Mesothelial cell of epicardium (in vitro differentiated cells): ENCODE data around the gene FKTN. TPM values are rescaled to one million over a fixed set of nuclear protein-coding genes. Genes with fewer than 3 reads are reported as not detected.
"Not testable (repeated sequence)": the region's sequence is repeated elsewhere in the genome, so short reads cannot be mapped to it uniquely, and the experiment has no call there.

Experiments used
- DNase-seq, 2 experiments: peaks; one replicate each; pipeline ENCODE4 v3.0.0; 2021; ENCODE audit warnings: low spot score in 2 of 2; ENCODE audit not compliant: unreplicated experiment in 2 of 2
- H3K27ac Mint-ChIP-seq: 2 replicates; pipeline ENCODE4 v1.8.0; 2021; ENCODE audit warnings: mixed read lengths
- H3K27me3 Mint-ChIP-seq: 2 replicates; pipeline ENCODE4 v1.8.0; 2021; ENCODE audit warnings: low read depth, mixed read lengths
- H3K36me3 Mint-ChIP-seq: 2 replicates; pipeline ENCODE4 v1.8.0; 2021; ENCODE audit warnings: mixed read lengths
- H3K4me1 Mint-ChIP-seq: 2 replicates; pipeline ENCODE4 v1.8.0; 2021; ENCODE audit warnings: mixed read lengths
- H3K4me3 Mint-ChIP-seq: 2 replicates; pipeline ENCODE4 v1.8.0; 2021; ENCODE audit warnings: mild to moderate bottlenecking, moderate library complexity, mixed read lengths
- H3K9me3 Mint-ChIP-seq: 2 replicates; pipeline ENCODE4 v1.8.0; 2021; ENCODE audit warnings: mixed read lengths
- total RNA-seq: library from RNA; stranded (reverse); gene quantifications from 3 replicates; pipeline ENCODE4 v1.2.1, GENCODE V29; 2021
- TF ChIP-seq, protein P1 (sequence below): fragments of 200-600 bp; sonication (generic); IDR thresholded peaks from one replicate; pipeline ENCODE4 v1.5.0; 2021; ENCODE audit warnings: antibody characterized with exemption; ENCODE audit not compliant: unreplicated experiment

Gene FKTN
- total RNA-seq, 1 donor from 2014 or later: 26.8 TPM

- no peak for DNase-seq
- Mint-ChIP-seq H3K36me3 (peaks cover 26% of the 10 kb centered on the region), H3K27me3 (no peaks in the 10 kb centered on the region), H3K9me3 (peaks cover 19% of the 10 kb centered on the region), H3K4me1 (peaks cover 10% of the 10 kb centered on the region), H3K27ac (no peak overlapping the region), H3K4me3 (no peak overlapping the region)
- TF ChIP-seq, protein P1, sequence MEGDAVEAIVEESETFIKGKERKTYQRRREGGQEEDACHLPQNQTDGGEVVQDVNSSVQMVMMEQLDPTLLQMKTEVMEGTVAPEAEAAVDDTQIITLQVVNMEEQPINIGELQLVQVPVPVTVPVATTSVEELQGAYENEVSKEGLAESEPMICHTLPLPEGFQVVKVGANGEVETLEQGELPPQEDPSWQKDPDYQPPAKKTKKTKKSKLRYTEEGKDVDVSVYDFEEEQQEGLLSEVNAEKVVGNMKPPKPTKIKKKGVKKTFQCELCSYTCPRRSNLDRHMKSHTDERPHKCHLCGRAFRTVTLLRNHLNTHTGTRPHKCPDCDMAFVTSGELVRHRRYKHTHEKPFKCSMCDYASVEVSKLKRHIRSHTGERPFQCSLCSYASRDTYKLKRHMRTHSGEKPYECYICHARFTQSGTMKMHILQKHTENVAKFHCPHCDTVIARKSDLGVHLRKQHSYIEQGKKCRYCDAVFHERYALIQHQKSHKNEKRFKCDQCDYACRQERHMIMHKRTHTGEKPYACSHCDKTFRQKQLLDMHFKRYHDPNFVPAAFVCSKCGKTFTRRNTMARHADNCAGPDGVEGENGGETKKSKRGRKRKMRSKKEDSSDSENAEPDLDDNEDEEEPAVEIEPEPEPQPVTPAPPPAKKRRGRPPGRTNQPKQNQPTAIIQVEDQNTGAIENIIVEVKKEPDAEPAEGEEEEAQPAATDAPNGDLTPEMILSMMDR: no peak
These were observed 26.4 kb upstream of the FKTN start for GRCh38 chr9:105531530-105531929.

DNA sequence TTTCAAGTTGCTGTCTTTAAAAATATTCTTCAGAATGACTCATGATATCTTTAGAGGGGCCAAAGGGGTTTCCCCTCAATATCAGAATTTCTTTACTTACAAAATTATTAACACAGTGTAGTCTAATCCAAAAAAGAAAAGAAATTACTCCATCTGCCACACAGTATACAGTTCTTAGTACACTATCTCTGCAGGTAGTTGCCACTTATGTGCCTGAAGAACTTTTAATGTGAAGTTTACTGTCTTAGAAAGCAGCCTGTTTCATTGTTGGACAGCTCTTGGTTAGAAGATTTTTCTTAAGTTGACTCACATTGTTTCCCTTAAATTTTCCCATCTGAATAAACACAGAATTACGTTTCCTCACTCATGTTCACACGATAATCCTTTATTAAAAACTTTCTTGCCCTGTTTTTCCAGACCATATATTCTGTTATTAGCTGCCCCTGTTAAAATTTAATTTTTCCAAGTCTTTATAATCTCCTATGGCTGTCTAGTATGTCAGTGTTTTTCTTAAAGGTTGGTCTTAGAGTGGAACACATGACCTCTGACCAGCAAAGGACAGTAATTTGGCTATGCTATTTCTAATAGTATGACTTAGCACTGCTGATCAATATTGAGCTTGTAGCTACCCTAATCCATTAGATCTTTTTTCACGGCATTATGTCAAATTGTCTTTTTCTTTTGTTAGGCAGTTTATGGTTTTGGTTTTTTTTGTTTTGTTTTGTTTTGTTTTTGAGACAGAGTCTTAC is 21.8 kb upstream of the FKTN start:
- peaks cover 9% of the 10 kb centered on the region for H3K4me1 Mint-ChIP-seq
- no peaks in the 10 kb centered on the region for H3K27me3 Mint-ChIP-seq
- no peak overlapping the region for H3K27ac Mint-ChIP-seq

GRCh38 chr9:105539452-105539851 is 18.5 kb upstream of the FKTN start:
- TF ChIP-seq, protein P1: no peak
- Mint-ChIP-seq H3K9me3 (no peaks in the 10 kb centered on the region), H3K4me1 (no peaks in the 10 kb centered on the region), H3K4me3 (no peak overlapping the region), H3K27me3 (no peaks in the 10 kb centered on the region), H3K36me3 (peaks cover 29% of the 10 kb centered on the region), H3K27ac (no peak overlapping the region)
- DNase-seq: no peak

More for the DNA sequence above, 21.8 kb upstream of the FKTN start:
- TF ChIP-seq, protein P1: no peak
- DNase-seq: no peak
- no peaks in the 10 kb centered on the region for H3K9me3 Mint-ChIP-seq
- H3K4me3 Mint-ChIP-seq: no peak overlapping the region
- H3K36me3 Mint-ChIP-seq: peaks cover 18% of the 10 kb centered on the region

- TF ChIP-seq, protein P1: no peak
- H3K27me3 Mint-ChIP-seq: no peaks in the 10 kb centered on the region
- no peaks in the 10 kb centered on the region for H3K4me1 Mint-ChIP-seq
- no peaks in the 10 kb centered on the region for H3K9me3 Mint-ChIP-seq
- H3K4me3 Mint-ChIP-seq: no peak overlapping the region
- H3K36me3 Mint-ChIP-seq: peaks cover 24% of the 10 kb centered on the region
- no peak for DNase-seq
- no peak overlapping the region for H3K27ac Mint-ChIP-seq
These were observed 16.1 kb upstream of the FKTN start for GRCh38 chr9:105541838-105542237.

GRCh38 chr9:105554042-105554441 is 3.9 kb upstream of the FKTN start:
- DNase-seq: no peak
- no peaks in the 10 kb centered on the region for H3K27me3 Mint-ChIP-seq
- TF ChIP-seq, protein P1: no peak
- H3K9me3 Mint-ChIP-seq: no peaks in the 10 kb centered on the region
- H3K4me3 Mint-ChIP-seq: no peak overlapping the region
- no peaks in the 10 kb centered on the region for H3K36me3 Mint-ChIP-seq
- H3K4me1 Mint-ChIP-seq: peaks cover 14% of the 10 kb centered on the region
- H3K27ac Mint-ChIP-seq: no peak overlapping the region

DNA sequence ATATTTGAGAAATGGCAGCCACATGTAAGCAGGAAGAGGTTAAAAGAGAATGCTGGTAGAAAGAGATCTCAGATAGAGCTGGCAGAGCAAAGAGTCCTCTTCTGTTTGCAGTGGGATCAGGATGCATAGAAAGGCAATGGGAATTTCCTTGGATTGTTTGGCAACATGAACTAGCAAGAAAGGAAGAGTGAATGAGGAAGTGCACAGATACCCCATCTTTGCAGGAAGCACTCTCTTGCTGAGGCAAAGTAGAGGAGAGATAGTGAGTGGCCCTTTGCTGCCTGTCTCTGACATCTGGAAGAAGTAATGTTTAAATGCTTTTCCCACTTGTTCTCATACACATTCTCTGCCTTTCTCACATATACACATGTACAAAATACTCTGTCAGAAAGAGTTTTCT is 14.5 kb downstream of the FKTN start:
- TF ChIP-seq, protein P1: no peak
- Mint-ChIP-seq H3K4me1 (no peaks in the 10 kb centered on the region), H3K36me3 (peaks cover 45% of the 10 kb centered on the region), H3K9me3 (peaks cover 36% of the 10 kb centered on the region), H3K4me3 (no peak overlapping the region), H3K27ac (no peak overlapping the region), H3K27me3 (no peaks in the 10 kb centered on the region)
- no peak for DNase-seq

DNA sequence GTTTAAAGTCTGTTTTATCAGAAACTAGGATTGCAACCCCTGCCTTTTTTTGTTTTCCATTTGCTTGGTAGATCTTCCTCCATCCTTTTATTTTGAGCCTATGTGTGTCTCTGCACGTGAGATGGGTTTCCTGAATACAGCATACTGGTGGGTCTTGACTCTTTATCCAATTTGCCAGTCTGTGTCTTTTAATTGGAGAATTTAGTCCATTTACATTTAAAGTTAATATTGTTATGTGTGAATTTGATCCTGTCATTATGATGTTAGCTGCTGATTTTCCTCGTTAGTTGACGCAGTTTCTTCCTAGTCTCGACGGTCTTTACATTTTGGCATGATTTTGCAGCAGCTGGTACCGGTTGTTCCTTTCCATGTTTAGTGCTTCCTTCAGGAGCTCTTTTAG is 22.0 kb downstream of the FKTN start:
- H3K4me3 Mint-ChIP-seq: not testable (repeated sequence)

DNA sequence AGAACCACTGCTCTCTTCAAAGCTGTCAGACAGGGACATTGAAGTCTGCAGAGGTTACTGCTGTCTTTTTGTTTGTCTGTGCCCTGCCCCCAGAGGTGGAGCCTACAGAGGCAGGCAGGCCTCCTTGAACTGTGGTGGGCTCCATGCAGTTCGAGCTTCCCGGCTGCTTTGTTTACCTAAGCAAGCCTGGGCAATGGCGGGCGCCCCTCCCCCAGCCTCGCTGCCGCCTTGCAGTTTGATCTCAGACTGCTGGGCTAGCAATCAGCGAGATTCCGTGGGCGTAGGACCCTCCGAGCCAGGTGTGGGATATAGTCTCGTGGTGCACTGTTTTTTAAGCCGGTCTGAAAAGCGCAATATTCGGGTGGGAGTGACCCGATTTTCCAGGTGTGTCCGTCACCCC is 23.6 kb downstream of the FKTN start:
- not testable (repeated sequence) for H3K27ac Mint-ChIP-seq, H3K4me1 Mint-ChIP-seq, H3K9me3 Mint-ChIP-seq, H3K27me3 Mint-ChIP-seq, DNase-seq
- Mint-ChIP-seq H3K36me3 (peaks cover 14% of the 10 kb centered on the region), H3K4me3 (peak overlapping the region; percentile 50)

More for the DNA sequence above, 22.0 kb downstream of the FKTN start:
- DNase-seq, H3K4me1 Mint-ChIP-seq, H3K27me3 Mint-ChIP-seq, H3K27ac Mint-ChIP-seq: not testable (repeated sequence)
- H3K9me3 Mint-ChIP-seq: peaks cover 10% of the 10 kb centered on the region
- peaks cover 22% of the 10 kb centered on the region for H3K36me3 Mint-ChIP-seq
